ENCODE measurements around the gene BSX.

The BSX gene

GRCh38 chr11:122981388-122982264 is at the start of gene BSX:
Gene BSX (minus strand): TSS chr11:122981834. CDS start chr11:122981671, 163 bp downstream.
- peak in 1 of 2 donors; percentile 24 for DNase-seq (ENCODE audit: low read depth in 2 of 2)

GRCh38 chr11:123030517-123030916 is 48.9 kb upstream of the BSX start:
- DNase-seq (ENCODE audit: low read depth in 2 of 2), result no peak

GRCh38 chr11:123020968-123021367 is 39.3 kb upstream of the BSX start:
- peak in 1 of 2 donors; percentile 2 for DNase-seq (ENCODE audit: low read depth in 2 of 2)

GRCh38 chr11:123018702-123019101 is 37.1 kb upstream of the BSX start:
- DNase-seq (ENCODE audit: low read depth in 2 of 2), result no peak

- no peak for DNase-seq (ENCODE audit: low read depth in 2 of 2)
Measured at GRCh38 chr11:123011510-123011909, 29.9 kb upstream of the BSX start.

GRCh38 chr11:123006860-123007542 is 25.4 kb upstream of the BSX start:
- DNase-seq (ENCODE audit: low read depth in 2 of 2), result no peak

GRCh38 chr11:123000721-123001120 is 19.1 kb upstream of the BSX start:
- DNase-seq (ENCODE audit: low read depth in 2 of 2), result no peak

GRCh38 chr11:122998727-122999366 is 17.2 kb upstream of the BSX start:
- no peak for DNase-seq (ENCODE audit: low read depth in 2 of 2)

- no peak for DNase-seq (ENCODE audit: low read depth in 2 of 2)
Measured at GRCh38 chr11:122995526-122995925, 13.9 kb upstream of the BSX start.

GRCh38 chr11:122984186-122985011 is 2.8 kb upstream of the BSX start:
- DNase-seq (ENCODE audit: low read depth in 2 of 2), result peak in 1 of 2 donors; percentile 6

- no peak for DNase-seq (ENCODE audit: low read depth in 2 of 2)
Measured at GRCh38 chr11:122983438-122984185, 2.0 kb upstream of the BSX start.

GRCh38 chr11:122979815-122980595 is 1.6 kb downstream of the BSX start:
- DNase-seq (ENCODE audit: low read depth in 2 of 2), result no peak

GRCh38 chr11:122979103-122979814 is 2.4 kb downstream of the BSX start:
- no peak for DNase-seq (ENCODE audit: low read depth in 2 of 2)

GRCh38 chr11:122978299-122978620 is 3.4 kb downstream of the BSX start:
- no peak for DNase-seq (ENCODE audit: low read depth in 2 of 2)

GRCh38 chr11:122977470-122978298 is 4.0 kb downstream of the BSX start:
- DNase-seq (ENCODE audit: low read depth in 2 of 2), result no peak

- DNase-seq (ENCODE audit: low read depth in 2 of 2), result no peak
Measured at GRCh38 chr11:122976734-122977469, 4.7 kb downstream of the BSX start.

GRCh38 chr11:122976061-122976733 is 5.4 kb downstream of the BSX start:
- DNase-seq (ENCODE audit: low read depth in 2 of 2), result no peak

Data from stimulated activated CD8-positive, alpha-beta memory T cell treated with anti-CD3 and anti-CD28 coated beads, Interleukin-7, amount 100 ng/mL, for 4 hours (primary cell).